Renal pelvis (tissue), 12 donors: ENCODE measurements around the gene KCTD11. TPM values are rescaled to one million over a fixed set of nuclear protein-coding genes. Genes with fewer than 3 reads are reported as not detected.

Experiments used
- DNase-seq: peaks from one replicate; pipeline ENCODE4 v3.0.0-alpha.2; 2013
- long read RNA-seq, 16 experiments: transcript quantifications; one replicate each; lab custom pipeline, GENCODE V29; 2026
- polyA plus RNA-seq, 3 donors: library from polyadenylated mRNA; unstranded; fragments of 120-200 nt; gene quantifications; one replicate each; pipeline ENCODE4 v1.2.1, GENCODE V29; 2013; ENCODE audit not compliant: insufficient read length in 3 of 3

Gene KCTD11
- polyA plus RNA-seq, result 10 to 100 TPM; 11.8 to 14.5 (median 13.1) TPM
- long read RNA-seq, donor 1, transcript KCTD11-202 (1 exons, 3,051 nt), result minor isoform, 5 of 23 reads
- long read RNA-seq, donor 1, transcript KCTD11-201 (1 exons, 2,783 nt), result major isoform, 18 of 23 reads
- long read RNA-seq, donor 1, partial matches to known transcripts, result 0 of 23 reads
- long read RNA-seq, donor 1, other reads (novel, unspliced or antisense), result 0 of 23 reads
- long read RNA-seq, donor 2, transcript KCTD11-201 (1 exons, 2,783 nt), result major isoform, 18 of 21 reads
- long read RNA-seq, donor 2, partial matches to known transcripts, result 0 of 21 reads
- long read RNA-seq, donor 2, other reads (novel, unspliced or antisense), result 0 of 21 reads
- long read RNA-seq, donor 3, transcript KCTD11-202 (1 exons, 3,051 nt), result minor isoform, 6 of 21 reads
- long read RNA-seq, donor 3, transcript KCTD11-201 (1 exons, 2,783 nt), result major isoform, 15 of 21 reads
- long read RNA-seq, donor 3, partial matches to known transcripts, result 0 of 21 reads
- long read RNA-seq, donor 3, other reads (novel, unspliced or antisense), result 0 of 21 reads
- long read RNA-seq, donor 4, transcript KCTD11-201 (1 exons, 2,783 nt), result major isoform, 19 of 24 reads
- long read RNA-seq, donor 4, transcript KCTD11-202 (1 exons, 3,051 nt), result minor isoform, 5 of 24 reads
- long read RNA-seq, donor 4, partial matches to known transcripts, result 0 of 24 reads
- long read RNA-seq, donor 4, other reads (novel, unspliced or antisense), result 0 of 24 reads
- long read RNA-seq, donor 5, transcript KCTD11-201 (1 exons, 2,783 nt), result major isoform, 9 of 12 reads
- long read RNA-seq, donor 5, partial matches to known transcripts, result 0 of 12 reads
- long read RNA-seq, donor 5, other reads (novel, unspliced or antisense), result 0 of 12 reads
- long read RNA-seq, donor 6, transcript KCTD11-201 (1 exons, 2,783 nt), result major isoform, 27 of 29 reads
- long read RNA-seq, donor 6, partial matches to known transcripts, result 0 of 29 reads
- long read RNA-seq, donor 6, other reads (novel, unspliced or antisense), result 0 of 29 reads
- long read RNA-seq, donor 7, transcript KCTD11-202 (1 exons, 3,051 nt), result minor isoform, 15 of 36 reads
- long read RNA-seq, donor 7, transcript KCTD11-201 (1 exons, 2,783 nt), result major isoform, 21 of 36 reads
- long read RNA-seq, donor 7, partial matches to known transcripts, result 0 of 36 reads
- long read RNA-seq, donor 7, other reads (novel, unspliced or antisense), result 0 of 36 reads
- long read RNA-seq, donor 8, transcript KCTD11-201 (1 exons, 2,783 nt), result major isoform, 11 of 14 reads
- long read RNA-seq, donor 8, partial matches to known transcripts, result 0 of 14 reads
- long read RNA-seq, donor 8, other reads (novel, unspliced or antisense), result 0 of 14 reads
- long read RNA-seq, donor 9, transcript KCTD11-202 (1 exons, 3,051 nt), result minor isoform, 6 of 31 reads
- long read RNA-seq, donor 9, transcript KCTD11-201 (1 exons, 2,783 nt), result major isoform, 25 of 31 reads
- long read RNA-seq, donor 9, partial matches to known transcripts, result 0 of 31 reads
- long read RNA-seq, donor 9, other reads (novel, unspliced or antisense), result 0 of 31 reads
- long read RNA-seq, donor 10, transcript KCTD11-201 (1 exons, 2,783 nt), result major isoform, 19 of 23 reads
- long read RNA-seq, donor 10, partial matches to known transcripts, result 0 of 23 reads
- long read RNA-seq, donor 10, other reads (novel, unspliced or antisense), result 0 of 23 reads
- long read RNA-seq, donor 11, transcript KCTD11-201 (1 exons, 2,783 nt), result major isoform, 13 of 15 reads
- long read RNA-seq, donor 11, partial matches to known transcripts, result 0 of 15 reads
- long read RNA-seq, donor 11, other reads (novel, unspliced or antisense), result 0 of 15 reads
- long read RNA-seq, donor 12, transcript KCTD11-202 (1 exons, 3,051 nt), result minor isoform, 9 of 30 reads
- long read RNA-seq, donor 12, transcript KCTD11-201 (1 exons, 2,783 nt), result major isoform, 21 of 30 reads
- long read RNA-seq, donor 12, partial matches to known transcripts, result 0 of 30 reads
- long read RNA-seq, donor 12, other reads (novel, unspliced or antisense), result 0 of 30 reads
- long read RNA-seq, donor 13, transcript KCTD11-201 (1 exons, 2,783 nt), result major isoform, 16 of 22 reads
- long read RNA-seq, donor 13, transcript KCTD11-202 (1 exons, 3,051 nt), result minor isoform, 6 of 22 reads
- long read RNA-seq, donor 13, partial matches to known transcripts, result 0 of 22 reads
- long read RNA-seq, donor 13, other reads (novel, unspliced or antisense), result 0 of 22 reads
- long read RNA-seq, donor 14, result 0 reads
- long read RNA-seq, donor 15, result 0 reads
- long read RNA-seq, donor 16, transcript KCTD11-201 (1 exons, 2,783 nt), result major isoform, 26 of 30 reads
- long read RNA-seq, donor 16, partial matches to known transcripts, result 0 of 30 reads
- long read RNA-seq, donor 16, other reads (novel, unspliced or antisense), result 0 of 30 reads

DNA sequence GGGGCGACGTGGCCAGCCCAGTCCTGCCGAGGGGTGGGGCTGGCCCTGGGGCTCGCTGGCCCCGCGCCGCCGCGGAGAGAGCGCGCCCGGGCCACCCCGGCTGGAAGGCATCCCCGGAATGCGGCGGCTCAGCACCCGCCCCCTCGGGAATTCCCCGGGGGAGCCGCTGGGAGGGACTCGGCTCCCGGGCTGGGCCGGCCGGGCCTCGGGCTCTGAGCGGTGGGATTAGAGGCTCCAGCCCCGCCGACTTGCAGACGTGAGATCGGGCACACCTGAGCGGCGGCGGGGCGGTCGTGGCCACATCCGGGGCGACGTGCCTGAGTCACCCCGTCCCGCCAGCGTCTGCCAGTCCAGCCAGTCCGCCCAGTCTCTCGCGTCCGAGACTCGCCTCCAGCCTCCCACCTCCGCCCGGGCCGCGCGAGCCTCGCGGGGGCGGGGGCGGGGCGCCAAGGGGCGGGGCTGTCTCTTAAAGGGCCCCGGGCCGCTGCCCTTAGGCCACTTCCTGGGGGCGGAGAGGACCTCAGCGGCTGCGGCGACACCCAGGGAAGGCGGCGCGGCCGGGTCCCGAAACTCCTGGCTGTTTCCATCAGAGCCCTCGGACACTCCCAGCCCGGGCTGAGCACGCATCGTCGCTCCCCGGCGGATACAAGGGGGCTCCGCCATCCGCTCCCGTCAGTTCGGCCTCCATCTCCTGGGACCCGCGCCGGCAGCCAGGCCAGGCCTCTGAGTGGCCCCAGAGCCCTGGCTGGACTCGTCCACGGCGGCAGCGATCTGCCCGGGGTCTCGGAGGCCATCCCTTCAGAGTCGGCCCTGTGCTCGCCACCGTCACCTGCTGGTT, at the start of gene KCTD11:
Gene KCTD11 (plus strand): TSS at position 498 of the 838 bp plus-strand sequence.
- peak; percentile 86 for DNase-seq

DNA sequence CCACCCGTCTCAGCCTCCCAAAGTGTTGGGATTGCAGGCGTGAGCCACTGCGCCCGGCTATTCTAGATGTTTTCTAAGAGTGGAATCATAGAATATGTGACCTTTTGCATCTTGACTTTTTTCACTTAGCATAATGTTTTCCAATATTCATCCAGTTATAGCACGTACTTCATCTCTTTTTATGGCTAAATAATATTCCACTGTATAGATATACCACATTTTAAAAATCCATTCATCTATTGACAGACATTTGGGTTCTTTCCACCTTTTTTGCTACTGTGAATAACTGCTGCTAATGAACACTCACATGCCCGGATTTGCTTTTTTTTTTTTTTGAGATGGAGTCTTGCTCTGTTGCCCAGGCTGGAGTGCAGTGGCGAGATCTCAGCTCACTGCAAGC, 47.8 kb upstream of the KCTD11 start:
- no peak for DNase-seq

DNA sequence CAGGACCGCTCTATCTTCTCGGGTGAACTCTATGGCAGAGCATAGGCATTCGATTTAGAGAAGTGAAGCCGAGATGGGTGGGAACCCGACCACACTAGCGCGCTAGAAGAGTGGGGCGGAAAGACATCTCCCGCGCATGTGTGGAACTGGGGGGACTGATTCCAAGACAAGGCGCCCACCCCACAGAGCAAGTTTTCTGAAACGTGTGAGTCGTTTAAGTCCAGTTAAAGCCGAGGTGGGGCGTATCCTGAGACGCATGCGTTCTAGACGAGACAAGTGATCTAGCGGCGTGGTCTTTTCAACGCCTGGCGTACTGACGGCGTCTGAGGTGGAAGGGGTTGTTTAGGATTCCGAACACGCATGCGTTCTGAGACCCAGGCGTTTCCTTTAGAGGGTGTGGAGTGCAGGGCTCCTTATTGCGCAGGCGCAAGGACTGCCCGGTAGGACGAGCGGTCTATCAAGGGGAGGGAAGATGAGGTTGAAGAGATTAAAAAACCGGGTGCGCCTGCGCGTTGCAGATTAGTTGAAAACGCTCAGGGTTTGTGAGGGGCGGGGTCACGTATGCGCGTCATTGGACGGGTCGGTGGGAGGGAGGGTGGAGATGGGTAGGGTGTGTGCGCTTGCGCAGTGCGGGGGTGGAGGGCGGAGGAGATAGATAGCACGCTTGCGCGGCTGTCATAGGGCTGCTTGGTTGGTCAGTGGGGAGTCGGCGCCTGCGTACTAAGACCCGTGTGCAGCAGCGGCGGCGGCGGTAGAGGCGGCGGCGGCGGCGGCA, 44.9 kb upstream of the KCTD11 start, which contains the start of gene EIF5A:
Gene EIF5A (plus strand): TSS at position 718 of the 775 bp plus-strand sequence. CDS start 2,008 bp downstream, outside the sequence.
- peak; percentile 100 for DNase-seq

DNA sequence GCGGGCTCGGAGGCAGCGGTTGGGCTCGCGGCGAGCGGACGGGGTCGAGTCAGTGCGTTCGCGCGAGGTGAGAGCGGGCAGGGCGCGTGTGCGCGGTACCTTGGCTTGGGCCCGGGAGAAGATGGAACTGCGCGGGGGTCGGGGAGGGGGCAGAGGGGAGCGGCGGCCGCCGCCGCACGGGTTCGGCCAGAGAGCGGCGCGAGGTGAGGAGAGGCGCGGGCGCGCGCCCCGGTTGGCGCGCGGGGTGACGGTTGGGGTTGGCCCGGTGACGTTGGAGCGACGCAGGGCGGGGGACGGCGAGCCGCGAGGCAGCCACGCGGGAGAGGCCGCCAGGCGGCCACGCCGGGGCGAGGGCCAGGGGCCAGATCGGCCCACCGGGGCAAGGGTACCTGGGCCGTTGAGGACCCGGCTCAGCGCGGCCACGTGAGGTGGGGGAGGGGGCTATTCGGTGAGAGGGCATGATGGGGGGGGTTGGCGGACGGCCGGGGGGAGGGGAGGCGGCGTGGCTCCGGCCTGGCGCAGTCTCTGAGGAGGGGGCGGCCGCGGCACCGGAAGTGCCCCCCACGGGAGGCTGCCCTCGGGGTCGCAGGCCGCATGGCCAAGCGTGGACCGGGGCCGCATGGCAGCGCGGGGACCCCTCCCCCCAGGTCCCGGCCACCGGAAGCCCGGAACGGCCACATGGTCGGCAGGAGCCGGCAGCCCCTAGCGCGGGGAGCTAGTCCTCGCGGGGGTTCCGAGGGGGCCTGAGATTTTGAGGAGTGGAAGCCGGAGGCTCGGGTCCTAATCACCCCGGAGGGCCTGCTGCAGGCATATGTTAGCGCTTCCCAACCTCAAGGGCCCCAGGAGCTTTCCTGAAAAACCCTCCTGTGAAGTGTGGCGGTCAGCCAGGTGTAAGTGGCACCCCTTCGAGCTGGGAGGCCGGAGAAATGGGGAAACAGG, 44.0 kb upstream of the KCTD11 start:
- DNase-seq, result no peak

DNA sequence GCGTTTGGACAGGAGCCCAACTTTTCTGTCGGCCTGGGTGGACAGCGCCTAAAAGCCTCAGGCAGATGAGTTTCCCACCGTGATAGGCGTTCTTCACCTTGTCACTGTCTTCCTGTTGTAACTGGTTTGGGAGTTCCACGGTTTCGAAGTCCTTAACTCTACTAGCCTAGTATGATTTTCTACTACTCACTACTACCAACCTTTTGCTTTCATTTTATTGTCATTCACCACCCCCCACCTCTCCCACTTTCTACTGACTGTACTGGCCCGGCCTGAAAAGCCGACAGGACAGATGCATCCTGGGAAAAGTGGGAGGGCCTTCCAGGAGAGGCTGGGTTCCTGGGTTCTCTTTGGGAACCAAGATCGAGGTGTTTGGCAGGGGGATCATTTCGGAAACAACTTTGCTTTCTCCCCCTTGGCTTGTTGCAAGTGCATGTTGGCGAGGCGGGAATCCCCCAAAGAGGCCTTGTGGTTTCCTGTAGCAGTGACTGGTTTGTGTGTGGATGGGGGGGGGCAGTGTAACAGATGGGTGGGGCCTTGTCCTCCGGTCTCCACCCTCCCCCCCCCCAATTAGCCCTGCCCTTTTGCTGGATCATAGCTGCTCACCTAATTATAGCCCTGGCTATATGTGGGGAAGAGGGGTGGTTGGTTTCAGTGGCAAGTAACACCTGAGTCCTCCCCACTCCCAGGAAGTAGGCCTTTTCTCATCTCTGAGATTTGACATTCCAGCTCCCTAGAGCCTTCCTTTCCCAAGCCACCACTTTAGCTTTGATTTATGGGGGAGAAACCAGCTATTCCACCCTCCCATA, 43.1 kb upstream of the KCTD11 start:
- DNase-seq, result no peak

DNA sequence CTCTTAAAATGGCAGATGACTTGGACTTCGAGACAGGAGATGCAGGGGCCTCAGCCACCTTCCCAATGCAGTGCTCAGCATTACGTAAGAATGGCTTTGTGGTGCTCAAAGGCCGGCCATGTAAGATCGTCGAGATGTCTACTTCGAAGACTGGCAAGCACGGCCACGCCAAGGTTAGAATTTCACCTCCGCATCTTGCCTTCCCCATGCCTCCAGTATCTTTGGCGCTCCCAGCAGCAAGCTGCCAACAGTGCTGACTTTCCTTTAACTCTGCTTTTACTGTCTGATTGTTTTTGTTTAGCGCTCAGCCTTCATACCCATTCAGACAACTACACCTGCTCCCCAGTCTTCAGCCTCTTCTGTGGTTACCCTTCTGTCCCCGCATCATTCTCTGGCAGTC, 42.3 kb upstream of the KCTD11 start:
- DNase-seq, result no peak

DNA sequence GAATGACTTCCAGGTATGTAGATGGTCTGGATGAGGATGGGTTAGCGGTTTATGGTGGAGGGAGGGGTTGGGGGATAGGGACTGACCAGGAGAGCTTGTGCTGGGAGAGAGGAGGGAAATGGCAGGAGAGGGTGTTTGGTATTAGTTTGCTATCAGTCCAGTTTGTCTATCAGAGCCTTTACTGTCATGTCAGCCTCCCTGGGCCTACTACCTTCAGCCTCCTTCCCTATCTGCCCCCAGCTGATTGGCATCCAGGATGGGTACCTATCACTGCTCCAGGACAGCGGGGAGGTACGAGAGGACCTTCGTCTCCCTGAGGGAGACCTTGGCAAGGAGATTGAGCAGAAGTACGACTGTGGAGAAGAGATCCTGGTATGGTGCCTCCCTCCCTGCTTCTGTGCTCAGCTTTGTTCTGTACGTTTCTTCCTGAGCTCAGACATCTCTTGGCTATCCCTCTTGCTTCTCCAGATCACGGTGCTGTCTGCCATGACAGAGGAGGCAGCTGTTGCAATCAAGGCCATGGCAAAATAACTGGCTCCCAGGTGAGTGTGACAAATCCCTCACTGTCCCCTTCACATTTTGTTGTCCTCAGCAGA, 40.8 kb upstream of the KCTD11 start:
- DNase-seq, result no peak

DNA sequence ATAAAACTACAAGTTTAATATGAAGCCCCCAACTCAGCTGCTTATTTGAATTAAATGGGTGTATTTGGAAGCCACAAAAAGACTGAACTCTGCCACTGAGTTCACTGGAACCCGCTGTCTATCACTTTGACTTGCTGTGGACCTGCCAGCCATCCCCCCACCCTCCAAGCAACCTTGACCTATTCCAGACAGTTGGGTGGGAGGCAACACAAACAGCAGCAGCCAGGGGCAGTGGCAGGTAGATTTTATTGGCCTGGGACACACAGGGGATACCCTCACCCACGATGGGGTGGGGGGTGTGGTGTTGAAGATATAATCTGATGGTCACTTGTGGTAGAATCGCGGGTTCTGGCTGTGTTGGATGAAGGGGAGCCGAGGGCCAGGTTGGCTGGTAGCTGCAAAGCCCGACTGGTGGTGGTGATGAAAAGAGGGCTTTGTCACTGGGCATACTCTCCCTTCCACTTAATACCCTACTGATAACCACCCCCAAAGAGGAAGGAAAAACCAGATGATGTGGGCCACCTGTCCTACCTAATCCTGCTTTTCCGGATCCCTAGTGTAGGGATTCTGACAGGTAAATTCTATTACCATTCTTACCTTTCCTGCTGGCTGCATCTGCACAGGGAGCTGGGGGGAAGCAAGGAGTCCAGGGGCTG, 39.4 kb upstream of the KCTD11 start:
- DNase-seq, result no peak

DNA sequence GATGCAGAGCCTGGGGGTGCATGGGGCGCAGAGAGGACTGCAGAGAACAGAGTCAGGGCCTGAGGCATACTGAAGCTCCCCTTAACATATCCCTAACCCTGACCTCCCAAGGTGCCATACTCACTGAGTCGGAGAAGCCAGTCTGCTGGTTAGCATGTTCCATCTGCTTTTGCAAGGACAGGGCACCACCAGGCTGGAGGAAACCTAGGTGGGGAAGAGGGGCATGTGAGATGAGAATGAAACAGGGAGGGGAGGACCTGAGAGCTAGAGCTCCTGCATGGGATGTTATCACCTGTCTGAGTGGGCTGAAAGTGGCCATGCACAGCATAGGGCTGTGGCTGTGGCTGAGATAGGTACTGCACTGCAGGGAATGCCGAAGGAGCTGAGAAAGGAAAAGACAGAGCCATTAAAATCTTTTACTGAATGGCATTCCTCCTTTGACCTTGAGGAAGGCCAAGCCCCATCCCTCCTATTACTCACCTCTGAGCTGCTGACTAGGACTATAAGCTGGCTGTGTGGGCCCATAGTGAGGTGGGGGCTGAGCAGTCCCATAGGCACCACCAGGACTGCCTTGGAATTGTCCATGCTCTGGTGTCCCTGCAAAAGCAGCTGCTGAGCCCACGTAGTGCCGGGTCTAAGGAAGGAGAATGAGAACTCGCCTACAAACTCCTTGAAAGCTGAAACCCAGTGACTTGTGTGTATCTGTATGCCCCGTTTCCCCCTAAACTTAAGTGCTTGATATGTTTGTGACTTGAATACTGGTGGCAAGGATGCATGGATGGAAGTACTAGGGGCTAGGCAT, 38.7 kb upstream of the KCTD11 start:
- no peak for DNase-seq

DNA sequence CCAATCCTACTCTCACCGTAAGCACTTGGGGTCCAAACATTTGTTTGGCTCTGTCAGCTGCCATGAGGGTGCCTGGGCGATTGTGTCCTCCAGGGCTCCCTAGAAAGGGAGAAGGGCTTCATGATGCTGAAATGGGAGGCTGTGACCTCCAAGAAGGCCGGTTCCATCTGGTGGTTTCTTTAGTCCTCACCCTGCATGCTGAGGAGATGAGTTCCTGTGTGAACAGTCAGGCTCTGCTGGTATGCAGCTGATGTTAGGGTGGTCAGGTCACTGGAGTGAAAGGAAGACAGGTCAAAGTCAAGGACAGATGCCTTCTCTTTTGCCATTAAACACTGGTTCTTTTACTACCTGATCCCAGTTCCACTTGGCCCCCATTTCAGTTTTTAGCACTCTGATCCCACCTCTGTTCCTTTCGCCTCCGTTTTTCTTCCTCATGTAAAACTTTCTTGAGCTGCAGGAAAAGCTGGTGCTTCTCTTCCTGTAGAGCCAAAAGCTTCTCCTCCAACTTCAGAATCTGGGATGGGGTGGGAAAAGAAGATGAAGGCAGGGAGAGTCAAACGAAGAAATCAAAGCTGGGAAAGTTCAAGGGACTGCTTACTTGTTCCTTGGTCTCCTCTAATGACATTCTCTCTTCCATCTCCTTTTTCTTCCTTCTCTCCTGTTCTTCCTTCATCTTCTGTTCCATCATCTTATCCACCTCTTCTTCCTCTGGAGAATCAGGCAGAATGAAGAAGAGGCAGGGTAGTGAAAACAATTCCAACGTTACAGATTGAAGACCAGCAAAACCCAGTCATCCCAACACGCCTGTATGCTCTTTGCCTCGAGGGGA, 37.9 kb upstream of the KCTD11 start:
- no peak for DNase-seq

DNA sequence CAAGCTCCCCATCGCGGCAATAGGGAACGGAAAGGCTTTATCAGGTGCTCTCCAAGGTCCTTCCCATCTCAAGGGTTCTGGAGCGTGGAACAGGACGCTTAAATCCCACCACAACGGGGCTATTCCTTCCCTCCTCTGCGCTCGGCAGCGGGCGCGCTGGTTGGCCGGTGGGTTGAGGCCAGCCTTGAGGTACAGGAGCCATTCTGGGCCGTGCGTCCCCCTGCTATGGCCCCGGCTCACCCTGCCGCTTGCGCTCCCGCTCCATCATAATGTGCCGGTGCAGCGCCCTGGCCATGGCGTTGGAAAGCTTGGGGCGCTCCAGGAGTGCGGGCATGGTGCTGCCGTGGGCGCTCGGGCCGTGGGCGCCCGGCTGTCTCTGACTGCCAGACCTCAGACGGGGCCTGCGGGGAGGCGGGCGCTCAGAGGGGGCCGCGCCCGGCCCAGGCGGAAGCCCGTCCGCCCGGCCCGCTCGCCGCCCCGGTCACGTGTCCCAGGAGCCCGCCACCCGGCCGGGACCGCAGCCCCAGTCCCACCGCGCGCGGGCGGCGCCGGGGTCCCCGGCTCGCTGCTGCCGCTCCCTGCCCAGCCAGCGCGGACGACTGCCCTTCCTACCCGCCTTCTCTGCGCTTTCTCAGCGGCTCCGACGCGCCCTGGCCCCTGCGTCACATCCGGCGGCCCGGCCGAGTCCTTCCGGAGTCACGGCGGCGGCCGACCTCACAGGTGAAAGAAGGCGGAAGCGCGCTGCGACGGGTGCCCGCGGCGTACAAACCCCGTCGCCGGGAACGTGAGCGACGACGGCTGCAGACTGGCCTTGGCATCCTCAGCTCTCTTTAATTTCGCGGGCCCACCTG, 37.0 kb upstream of the KCTD11 start, which contains the start of gene GPS2:
Gene GPS2 (minus strand): TSS at position 642 of the 851 bp plus-strand sequence. CDS start 308 bp downstream, at position 334.
- DNase-seq, result peak; percentile 89
